Stomach (tissue), 9 donors: Measurements from ENCODE around the gene ESPN. TPM values are rescaled to one million over a fixed set of nuclear protein-coding genes. Genes with fewer than 3 reads are reported as not detected.
A peak's percentile ranks its signal among the peaks of the same experiment; 100 is the strongest.

Experiments used
- DNase-seq, 2 donors: peaks; one replicate each; pipeline versions ENCODE4 v3.0.0 to v3.0.0-alpha.2; 2013 to 2019
- H3K27ac ChIP-seq, 5 donors: fragments of 200-600 bp in 4 of 5; sonication (generic) in 4 of 5; one replicate each; pipeline ENCODE4 v1.5.1; 2013 to 2019; ENCODE audit warnings: mild to moderate bottlenecking in 1 of 5, moderate library complexity in 1 of 5
- H3K27me3 ChIP-seq, 3 donors: fragments of 200-600 bp; sonication (generic); one replicate each; pipeline ENCODE4 v1.5.1; 2017 to 2019; ENCODE audit warnings: mixed run types in 1 of 3
- H3K36me3 ChIP-seq, 4 donors: fragments of 200-600 bp; sonication (generic); 1 replicate in 3 of 4; 2 replicates in 1 of 4; pipeline ENCODE4 v1.5.1; 2016 to 2019
- H3K4me1 ChIP-seq, 4 donors: fragments of 200-600 bp; sonication (generic); one replicate each; pipeline ENCODE4 v1.5.1; 2016 to 2019
- H3K4me3 ChIP-seq, 4 donors: fragments of 200-600 bp; sonication (generic) in 3 of 4; one replicate each; pipeline ENCODE4 v1.5.1; 2016 to 2019; ENCODE audit warnings: mild to moderate bottlenecking in 1 of 4
- H3K9me3 ChIP-seq, 4 donors: fragments of 200-600 bp; sonication (generic); one replicate each; pipeline ENCODE4 v1.5.1; 2016 to 2019
- EP300 ChIP-seq: sonication (generic); formaldehyde crosslinking; IDR thresholded peaks from one replicate; pipeline ENCODE4 v1.6.1; 2017; ENCODE audit warnings: antibody characterized with exemption
- POLR2A ChIP-seq, 4 donors: fragments of 450-650 bp; IDR thresholded peaks; one replicate each; pipeline ENCODE4 v1.6.1; 2016; ENCODE audit warnings: antibody characterized with exemption in 4 of 4, control low read depth in 2 of 4, mild to moderate bottlenecking in 1 of 4, moderate library complexity in 1 of 4
- POLR2AphosphoS5 ChIP-seq, 3 donors: sonication (generic); formaldehyde crosslinking; IDR thresholded peaks; one replicate each; pipeline ENCODE4 v1.6.1; 2016; ENCODE audit warnings: antibody characterized with exemption in 3 of 3
- WGBS, 5 donors: extraction: QIAGEN DNeasy Blood & Tissue Kit in 3 of 5; methylation state at CpG; one replicate each; pipeline versions ENCODE4 v1.1.5 to v1.1.7; 2013 to 2018; 5-methylcytosine and 5-hydroxymethylcytosine counted together
- intact Hi-C: fragments of 100-400 bp; cut with DNase I; formaldehyde crosslinking; loops from one replicate; pipeline ENCODE4 v1.15.1; 2023; ENCODE audit warnings: low total_unique reads
- polyA plus RNA-seq, 3 donors: library from polyadenylated mRNA; stranded (reverse); fragments of 200-250 nt; gene quantifications; one replicate each; pipeline ENCODE4 v1.2.3, GENCODE V29; 2013
- total RNA-seq, 5 donors: library from RNA; depleted of rRNA; stranded (reverse); fragments of >200 nt; gene quantifications; one replicate each; pipeline versions ENCODE4 v1.1.0 to v1.2.3, GENCODE V29; 2014 to 2016
- TF ChIP-seq, protein P1 (sequence below), 7 experiments: fragments of 450-650 bp in 4 of 7; fragments of 200-600 bp in 3 of 7; sonication (generic) in 3 of 7; IDR thresholded peaks; one replicate each; pipeline ENCODE4 v1.5.1; 2016 to 2019; ENCODE audit warnings: antibody characterized with exemption in 7 of 7, control low read depth in 2 of 7, mild to moderate bottlenecking in 1 of 7
- donor health status: healthy with polysubstance abuse.
- donor health status: Bipolar disorder and iron deficiency.
- donor health status: healthy.

The ESPN gene
- total and polyA plus RNA-seq, 8 donors = 1.5 to 68.4 (median 4.8) TPM; not detected in 2

DNA sequence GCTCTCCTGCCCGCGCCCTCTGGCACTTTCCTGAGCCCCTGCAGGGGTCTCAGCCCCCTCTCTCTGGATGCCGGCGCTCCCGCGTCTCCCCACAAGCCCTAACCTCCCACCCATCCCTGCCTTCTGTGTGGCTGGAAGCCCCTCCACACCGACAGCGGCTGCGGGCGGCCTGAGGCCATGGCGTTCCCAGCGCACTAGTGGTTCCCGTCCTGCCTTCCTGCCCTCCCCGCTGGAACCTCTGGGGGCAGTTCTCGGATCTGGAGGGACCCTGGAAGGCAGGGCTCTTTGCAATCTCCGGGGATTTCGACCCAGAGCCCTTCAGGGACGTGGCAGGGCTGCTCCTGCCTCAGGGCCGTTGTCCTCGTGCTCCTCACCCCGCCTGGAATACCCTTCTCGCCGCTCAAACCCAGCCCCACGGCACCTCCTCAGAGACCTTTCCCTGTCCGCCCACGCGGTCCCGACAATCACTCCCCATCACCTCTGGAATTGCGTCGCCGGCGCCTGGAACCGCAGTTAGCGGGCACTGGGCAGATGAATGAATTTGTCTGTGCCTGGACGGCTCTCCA lies 493 bp upstream of the ESPN start:
- Histone ChIP-seq H3K27me3 (peaks cover 27 to 100% (median 92%) of the 10 kb centered on the region in 3 donors), H3K36me3 (no peaks in the 10 kb centered on the region), H3K27ac (no peak overlapping the region), H3K9me3 (no peaks in the 10 kb centered on the region), H3K4me3 (peak overlapping the region in 3 of 4 donors; percentile 26 to 41 (median 31)), H3K4me1 (peaks cover 47 to 73% (median 67%) of the 10 kb centered on the region in 4 donors)
- 5 to 9% (median 6%) methylated on average over 33 to 35 of the region's 35 CpGs for WGBS, 5 donors
- no peak for TF ChIP-seq POLR2A (IDR thresholded peaks at IDR 0.05)
- intact Hi-C loops = no loop called here
- DNase-seq = no peak

DNA sequence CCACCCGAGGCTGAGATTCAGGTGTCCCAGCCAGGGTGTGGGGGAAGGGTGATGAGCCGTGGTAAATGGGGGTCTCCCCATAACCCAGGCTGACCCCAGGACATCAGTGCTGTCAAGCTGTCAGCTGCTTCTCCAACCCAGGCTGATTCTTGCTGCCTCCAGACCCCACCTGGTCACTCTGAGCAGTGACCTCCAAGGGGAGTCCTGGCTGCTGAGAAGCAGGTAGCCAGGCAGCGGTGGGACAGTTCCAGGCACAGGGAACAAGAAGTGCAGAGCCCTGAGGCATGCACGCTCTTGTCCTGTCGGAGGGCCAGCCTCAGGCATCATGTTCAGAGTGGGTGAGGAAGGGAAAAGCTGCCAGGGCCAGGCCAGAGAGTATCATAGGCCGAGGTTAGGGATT lies 1.1 kb downstream of the ESPN start:
- H3K4me3 ChIP-seq = no peak overlapping the region
- DNase-seq = no peak
- H3K4me1 ChIP-seq = peaks cover 31 to 57% (median 53%) of the 10 kb centered on the region in 4 donors
- 64 to 83% (median 76%) methylated on average over 5 to 6 of the region's 6 CpGs for WGBS, 5 donors
- H3K27me3 ChIP-seq = peaks cover 21 to 100% (median 83%) of the 10 kb centered on the region in 3 donors
- intact Hi-C loops = no loop called here
- H3K27ac ChIP-seq = no peak overlapping the region
- TF ChIP-seq, protein P1, sequence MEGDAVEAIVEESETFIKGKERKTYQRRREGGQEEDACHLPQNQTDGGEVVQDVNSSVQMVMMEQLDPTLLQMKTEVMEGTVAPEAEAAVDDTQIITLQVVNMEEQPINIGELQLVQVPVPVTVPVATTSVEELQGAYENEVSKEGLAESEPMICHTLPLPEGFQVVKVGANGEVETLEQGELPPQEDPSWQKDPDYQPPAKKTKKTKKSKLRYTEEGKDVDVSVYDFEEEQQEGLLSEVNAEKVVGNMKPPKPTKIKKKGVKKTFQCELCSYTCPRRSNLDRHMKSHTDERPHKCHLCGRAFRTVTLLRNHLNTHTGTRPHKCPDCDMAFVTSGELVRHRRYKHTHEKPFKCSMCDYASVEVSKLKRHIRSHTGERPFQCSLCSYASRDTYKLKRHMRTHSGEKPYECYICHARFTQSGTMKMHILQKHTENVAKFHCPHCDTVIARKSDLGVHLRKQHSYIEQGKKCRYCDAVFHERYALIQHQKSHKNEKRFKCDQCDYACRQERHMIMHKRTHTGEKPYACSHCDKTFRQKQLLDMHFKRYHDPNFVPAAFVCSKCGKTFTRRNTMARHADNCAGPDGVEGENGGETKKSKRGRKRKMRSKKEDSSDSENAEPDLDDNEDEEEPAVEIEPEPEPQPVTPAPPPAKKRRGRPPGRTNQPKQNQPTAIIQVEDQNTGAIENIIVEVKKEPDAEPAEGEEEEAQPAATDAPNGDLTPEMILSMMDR (IDR thresholded peaks at IDR 0.05) = no peak
- no peak for TF ChIP-seq POLR2A (IDR thresholded peaks at IDR 0.05)
- TF ChIP-seq EP300 = no peak
- no peak for TF ChIP-seq POLR2AphosphoS5 (IDR thresholded peaks at IDR 0.05)
- no peaks in the 10 kb centered on the region for H3K36me3 ChIP-seq
- H3K9me3 ChIP-seq = no peaks in the 10 kb centered on the region

DNA sequence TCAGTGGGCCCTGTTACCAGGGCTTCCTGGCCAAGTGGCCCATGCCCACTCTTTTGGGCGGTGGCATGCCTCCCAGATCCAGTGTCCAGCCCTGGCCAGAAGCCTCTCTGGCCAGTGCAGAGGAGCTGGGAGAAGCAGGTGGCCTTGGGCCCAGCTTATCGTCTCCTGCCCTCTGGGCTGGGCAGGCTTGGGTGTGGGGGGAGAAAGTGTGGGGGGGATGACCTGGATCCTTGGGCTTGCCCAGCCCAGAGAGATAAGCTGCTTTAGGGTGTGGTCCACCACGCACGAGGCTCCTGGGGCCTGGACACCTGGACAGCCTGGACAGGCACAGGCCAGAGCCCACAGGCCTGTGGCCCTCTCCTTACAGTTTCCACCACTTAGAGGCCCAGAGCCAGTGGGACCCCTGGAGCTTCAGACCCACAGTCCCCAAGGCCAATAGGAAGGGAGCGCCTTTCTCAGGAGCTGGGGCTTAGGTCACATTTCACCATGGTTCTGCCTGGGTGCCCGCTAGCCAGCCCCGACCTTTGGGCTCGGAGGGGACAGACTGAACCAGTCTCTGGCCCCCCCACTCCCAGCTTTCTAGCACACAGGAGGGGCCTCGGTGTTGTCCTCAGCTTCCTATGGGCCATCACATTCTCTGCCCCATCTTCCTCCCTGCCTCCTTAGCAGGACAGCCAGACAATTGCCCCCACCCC lies 1.8 kb downstream of the ESPN start:
- intact Hi-C loops = no loop called here
- Histone ChIP-seq H3K27ac (no peak overlapping the region), H3K9me3 (no peaks in the 10 kb centered on the region), H3K4me3 (no peak overlapping the region), H3K36me3 (no peaks in the 10 kb centered on the region), H3K4me1 (peaks cover 30 to 55% (median 50%) of the 10 kb centered on the region in 4 donors), H3K27me3 (peaks cover 21 to 99% (median 76%) of the 10 kb centered on the region in 3 donors)
- WGBS, 5 donors = 63 to 86% (median 69%) methylated on average over 9 of the region's 9 CpGs
- TF ChIP-seq POLR2AphosphoS5 (IDR thresholded peaks at IDR 0.05) = no peak
- TF ChIP-seq, protein P1 (IDR thresholded peaks at IDR 0.05) = no peak
- TF ChIP-seq EP300 = no peak
- DNase-seq = no peak

DNA sequence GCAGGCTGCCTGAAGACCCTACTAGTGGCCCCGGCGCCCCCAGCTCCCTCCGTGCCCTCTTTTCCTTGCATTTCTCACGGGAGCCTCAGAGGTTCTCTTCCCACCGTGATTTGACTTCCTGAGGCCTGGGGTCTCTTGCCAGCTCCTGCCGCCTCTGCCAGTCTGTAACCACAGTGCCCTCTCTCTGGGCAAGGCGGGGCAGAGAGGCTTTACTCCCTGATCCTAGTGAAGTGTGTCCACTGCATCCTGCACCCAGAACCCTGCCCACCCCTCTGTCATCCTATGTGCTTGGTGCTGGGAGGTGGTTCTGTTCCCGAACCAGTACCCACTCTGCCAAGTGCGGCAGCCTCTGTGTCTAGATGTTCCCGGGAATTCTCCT lies 2.4 kb downstream of the ESPN start:
- H3K27ac ChIP-seq = no peak overlapping the region
- no peaks in the 10 kb centered on the region for H3K36me3 ChIP-seq
- TF ChIP-seq, protein P1 (IDR thresholded peaks at IDR 0.05) = no peak
- no peak for TF ChIP-seq POLR2AphosphoS5 (IDR thresholded peaks at IDR 0.05)
- no peak for TF ChIP-seq EP300
- no peak for TF ChIP-seq POLR2A (IDR thresholded peaks at IDR 0.05)
- peaks cover 21 to 97% (median 70%) of the 10 kb centered on the region in 3 donors for H3K27me3 ChIP-seq
- intact Hi-C loops = no loop called here
- no peak overlapping the region for H3K4me3 ChIP-seq
- DNase-seq = no peak
- H3K9me3 ChIP-seq = no peaks in the 10 kb centered on the region
- 73 to 84% (median 82%) methylated on average over 10 of the region's 10 CpGs for WGBS, 5 donors
- peaks cover 30 to 55% (median 50%) of the 10 kb centered on the region in 4 donors for H3K4me1 ChIP-seq
